Left ventricle myocardium superior (tissue), 1 donor: ENCODE results near the gene ALKBH5. TPM values are rescaled to one million over a fixed set of nuclear protein-coding genes. Genes with fewer than 3 reads are reported as not detected.

Experiments
- ATAC-seq: fragments of 200-7000 bp; cut with Tn5 transposase; one replicate; pipeline ENCODE4 v1.9.1; 2020; ENCODE audit warnings: mild to moderate bottlenecking, moderate library complexity
- DNase-seq: peaks from one replicate; pipeline ENCODE4 v3.0.0-alpha.2; 2020
- intact Hi-C: fragments of 100-400 bp; cut with micrococcal nuclease; formaldehyde crosslinking; loops from one replicate; pipeline ENCODE4 v1.11.0; 2022
- total RNA-seq: library from RNA; stranded (reverse); fragmentation: NEBNext Ultra II Directional; extraction: Animal tissue kit (Norgen Biotek cat#: 25700); gene quantifications from one replicate; pipeline ENCODE4 v1.2.1, GENCODE V29; 2021
- donor health status: DM: no; HTN: yes; CAD: no; lungs with severe emphysema.

Gene ALKBH5
- total RNA-seq, 1 donor from 2014 or later: 197 TPM

DNA sequence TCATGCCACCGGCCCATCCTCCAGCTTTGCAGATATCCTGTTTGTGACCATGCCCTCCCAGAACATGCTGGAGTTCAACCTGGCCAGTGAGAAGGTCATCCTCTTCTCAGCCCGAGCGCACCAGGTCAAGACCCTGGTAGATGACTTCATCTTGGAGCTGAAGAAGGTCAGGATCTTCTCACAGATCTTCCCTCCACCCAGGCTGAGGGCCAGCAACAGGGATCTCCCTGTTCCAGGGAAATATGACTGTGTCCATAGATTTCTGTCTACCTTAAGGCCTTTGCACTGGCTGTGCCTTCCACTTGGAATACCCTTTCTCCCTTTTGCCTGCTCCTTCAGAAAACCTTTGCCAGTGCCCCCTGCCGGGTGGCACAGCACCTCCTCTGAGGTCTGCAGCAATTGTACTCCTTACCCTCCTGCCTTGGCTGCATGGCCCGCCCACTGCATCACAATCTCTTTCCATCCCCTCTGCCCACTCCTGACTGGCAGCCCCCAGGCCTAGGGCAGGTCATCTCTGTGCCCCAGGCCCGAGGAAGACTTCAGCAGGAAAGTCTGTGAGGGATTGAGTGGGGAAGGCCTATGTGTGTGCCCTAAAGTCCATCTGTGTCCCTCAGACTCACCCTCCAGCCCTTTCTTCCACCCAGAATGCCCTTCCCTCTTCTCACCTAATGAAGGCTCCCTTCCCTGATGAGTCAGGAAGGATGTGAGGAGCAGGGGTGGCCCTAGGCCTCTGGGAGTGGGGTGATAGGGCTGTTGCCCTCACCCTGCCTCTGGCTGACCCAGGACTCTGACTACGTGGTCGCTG lies 27.3 kb upstream of the ALKBH5 start:
- DNase-seq (no peak), ATAC-seq (no peak)
- intact Hi-C loops: no loop called here

DNA sequence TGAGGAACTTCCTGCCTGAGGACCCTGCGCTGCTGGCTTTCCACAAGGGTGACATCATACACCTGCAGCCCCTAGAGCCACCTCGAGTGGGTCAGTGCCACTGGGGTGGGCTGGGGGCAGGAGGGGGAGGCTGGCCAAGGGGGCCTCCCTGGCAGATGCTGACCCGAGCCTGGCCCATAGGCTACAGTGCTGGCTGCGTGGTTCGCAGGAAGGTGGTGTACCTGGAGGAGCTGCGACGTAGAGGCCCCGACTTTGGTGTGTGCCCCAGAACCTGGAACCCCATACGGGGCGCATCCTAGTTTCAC lies 26.7 kb upstream of the ALKBH5 start:
- DNase-seq: no peak
- intact Hi-C loops: no loop called here
- ATAC-seq: no peak

GRCh38 chr17:18157354-18157985 lies 26.2 kb upstream of the ALKBH5 start:
- intact Hi-C loops: no loop called here
- no peak for ATAC-seq
- no peak for DNase-seq

GRCh38 chr17:18158022-18158600 lies 25.5 kb upstream of the ALKBH5 start:
- ATAC-seq: peak; percentile 62
- intact Hi-C loops: no loop called here

GRCh38 chr17:18159551-18160120 lies 24.0 kb upstream of the ALKBH5 start:
- intact Hi-C loops: no loop called here
- ATAC-seq (no peak), DNase-seq (no peak)

More at GRCh38 chr17:18158022-18158600, 25.5 kb upstream of the ALKBH5 start:
- DNase-seq: peak; percentile 95

- ATAC-seq: no peak
- intact Hi-C loops: no loop called here
- no peak for DNase-seq
These were observed 23.3 kb upstream of the ALKBH5 start for GRCh38 chr17:18160128-18160856.

DNA sequence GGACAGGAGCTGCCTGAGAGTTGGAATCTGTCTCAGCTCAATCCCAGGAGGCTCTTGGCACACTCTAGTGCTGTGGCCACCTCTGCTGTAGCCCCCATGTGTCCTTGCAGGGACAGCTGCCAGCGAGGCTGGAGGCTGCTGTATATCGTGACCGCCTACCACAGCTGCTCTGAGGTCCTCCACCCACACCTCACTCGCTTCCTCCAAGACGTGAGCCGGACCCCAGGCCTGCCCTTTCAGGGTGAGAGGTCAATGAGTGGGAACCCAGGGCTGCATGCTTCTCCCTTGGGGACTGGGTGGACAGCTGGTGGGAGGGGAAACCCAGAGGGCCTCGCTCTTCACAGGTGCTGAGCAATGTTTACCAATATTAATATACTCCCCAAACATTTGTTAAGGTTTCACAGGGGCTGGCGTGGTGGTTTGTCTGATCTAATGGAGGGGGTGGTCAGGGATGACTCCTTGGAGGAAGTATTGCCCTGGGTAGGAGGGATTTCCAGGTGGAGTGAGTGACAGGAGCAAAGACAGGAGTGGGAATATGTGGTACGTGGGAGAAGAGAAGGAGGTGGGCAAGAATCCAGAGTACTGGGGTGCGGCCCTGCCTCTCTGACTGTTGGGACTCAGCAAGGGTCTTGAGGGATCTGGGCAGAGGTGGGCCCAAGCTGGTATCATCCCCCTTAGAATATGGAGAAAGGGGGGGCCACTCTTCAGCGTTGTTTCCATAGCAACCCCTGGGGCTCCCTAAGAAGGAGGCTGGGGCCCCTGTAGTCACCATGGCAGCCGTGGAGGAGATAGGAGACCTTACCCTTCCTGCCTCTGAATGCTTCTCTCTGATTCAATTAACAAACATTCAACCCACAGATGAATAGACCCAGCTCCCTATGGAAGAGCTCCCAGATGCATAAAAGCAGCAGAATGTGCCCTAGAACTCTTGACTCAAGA lies 22.2 kb upstream of the ALKBH5 start:
- ATAC-seq: no peak
- DNase-seq: no peak
- intact Hi-C loops: no loop called here

GRCh38 chr17:18163547-18163946 lies 20.1 kb upstream of the ALKBH5 start:
- ATAC-seq (no peak), DNase-seq (no peak)
- intact Hi-C loops: no loop called here

GRCh38 chr17:18166894-18167293 lies 16.7 kb upstream of the ALKBH5 start:
- intact Hi-C loops: no loop called here
- no peak for DNase-seq
- ATAC-seq: no peak

DNA sequence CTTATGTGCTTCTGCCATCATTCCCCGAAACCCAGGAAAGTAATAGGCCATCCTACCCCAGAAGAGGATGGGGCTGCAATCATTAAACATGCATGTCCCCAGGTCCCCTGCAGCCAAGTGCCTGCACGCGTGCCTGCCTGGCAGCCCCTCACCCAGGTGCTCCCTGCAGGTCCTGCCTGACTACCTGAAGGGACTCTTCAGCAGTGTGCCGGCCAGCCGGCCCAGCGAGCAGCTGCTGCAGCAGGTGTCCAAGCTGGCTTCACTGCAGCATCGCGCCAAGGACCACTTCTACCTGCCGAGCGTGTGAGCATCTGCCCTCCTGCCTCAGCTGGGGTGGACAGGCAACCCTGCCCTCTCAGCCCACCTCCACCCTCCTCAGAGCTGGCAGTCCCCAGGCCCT lies 16.2 kb upstream of the ALKBH5 start:
- DNase-seq (no peak), ATAC-seq (no peak)
- intact Hi-C loops: no loop called here

- DNase-seq: peak; percentile 23
- intact Hi-C loops: no loop called here
- ATAC-seq: peak; percentile 73
These were observed 10.9 kb upstream of the ALKBH5 start for GRCh38 chr17:18172531-18173278.

- peak; percentile 18 for DNase-seq
- ATAC-seq: no peak
- intact Hi-C loops: no loop called here
These were observed 9.9 kb upstream of the ALKBH5 start for GRCh38 chr17:18173740-18174139.

GRCh38 chr17:18176176-18176575 lies 7.5 kb upstream of the ALKBH5 start:
- DNase-seq (no peak), ATAC-seq (no peak)
- intact Hi-C loops: no loop called here

GRCh38 chr17:18177133-18177532 lies 6.5 kb upstream of the ALKBH5 start:
- no peak for ATAC-seq
- intact Hi-C loops: no loop called here
- no peak for DNase-seq

GRCh38 chr17:18177722-18178121 lies 5.9 kb upstream of the ALKBH5 start:
- no peak for DNase-seq
- ATAC-seq: no peak
- intact Hi-C loops: no loop called here

- intact Hi-C loops: no loop called here
- ATAC-seq: no peak
These were observed 4.4 kb upstream of the ALKBH5 start for GRCh38 chr17:18179196-18179595.

GRCh38 chr17:18179804-18180203 lies 3.8 kb upstream of the ALKBH5 start:
- DNase-seq (peak; percentile 2), ATAC-seq (no peak)
- intact Hi-C loops: no loop called here

More at GRCh38 chr17:18179196-18179595, 4.4 kb upstream of the ALKBH5 start:
- peak; percentile 4 for DNase-seq

GRCh38 chr17:18181358-18181757 lies 2.3 kb upstream of the ALKBH5 start:
- intact Hi-C loops: no loop called here
- no peak for ATAC-seq
- DNase-seq: no peak
